OCI-LY1 (cell line): ENCODE measurements around the gene FYB2.

Experiments
- CTCF ChIP-seq: fragments of 200-600 bp; sonication (generic), shearing (Covaris generic); IDR thresholded peaks from 2 replicates; pipeline ENCODE4 v1.5.1; 2017; ENCODE audit warnings: mild to moderate bottlenecking, antibody characterized with exemption, low read length, moderate library complexity, mixed read lengths
- EZH2 ChIP-seq: fragments of 200-600 bp; sonication (generic), shearing (Covaris generic); IDR thresholded peaks from 2 replicates; pipeline ENCODE4 v1.8.0; 2017; ENCODE audit warnings: borderline replicate concordance, mixed run types, mild to moderate bottlenecking, antibody characterized with exemption, low read length, moderate library complexity, mixed read lengths

GRCh38 chr1:56782773-56783172, 36.4 kb downstream of the FYB2 start:
- TF ChIP-seq CTCF (no peak), EZH2 (no peak)
